HEK293T (cell line): ENCODE data around the gene DHX29.

Experiments used
- ARNT ChIP-seq: fragments of 450-650 bp; IDR thresholded peaks from 2 replicates; pipeline ENCODE4 v1.6.1; 2017; ENCODE audit warnings: mild to moderate bottlenecking
- BHLHE40 ChIP-seq: fragments of 450-650 bp; IDR thresholded peaks from 2 replicates; pipeline ENCODE4 v1.6.1; 2016; ENCODE audit warnings: mild to moderate bottlenecking, moderate library complexity, borderline replicate concordance
- CTBP1 ChIP-seq: fragments of 450-650 bp; IDR thresholded peaks from 2 replicates; pipeline ENCODE4 v1.6.1; 2016; ENCODE audit warnings: borderline replicate concordance
- PKNOX1 ChIP-seq: fragments of 450-650 bp; IDR thresholded peaks from 2 replicates; pipeline ENCODE4 v1.6.1; 2016
- SP1 ChIP-seq: fragments of 450-650 bp; IDR thresholded peaks from 2 replicates; pipeline ENCODE4 v1.6.1; 2017
- TARDBP ChIP-seq: fragments of 450-650 bp; IDR thresholded peaks from 2 replicates; pipeline ENCODE4 v1.6.1; 2016
- ZNF384 ChIP-seq: fragments of 450-650 bp; IDR thresholded peaks from 2 replicates; pipeline ENCODE4 v1.6.1; 2016

- no peak for TF ChIP-seq SP1
- no peak for TF ChIP-seq ZNF384
- no peak for TF ChIP-seq BHLHE40
- no peak for TF ChIP-seq ARNT
- TF ChIP-seq PKNOX1: no peak
- TF ChIP-seq CTBP1: no peak
- no peak for TF ChIP-seq TARDBP
Observed at GRCh38 chr5:55258339-55258738, 49.2 kb downstream of the DHX29 start.
